ENCODE data around the gene INPP5F.

The INPP5F gene

DNA sequence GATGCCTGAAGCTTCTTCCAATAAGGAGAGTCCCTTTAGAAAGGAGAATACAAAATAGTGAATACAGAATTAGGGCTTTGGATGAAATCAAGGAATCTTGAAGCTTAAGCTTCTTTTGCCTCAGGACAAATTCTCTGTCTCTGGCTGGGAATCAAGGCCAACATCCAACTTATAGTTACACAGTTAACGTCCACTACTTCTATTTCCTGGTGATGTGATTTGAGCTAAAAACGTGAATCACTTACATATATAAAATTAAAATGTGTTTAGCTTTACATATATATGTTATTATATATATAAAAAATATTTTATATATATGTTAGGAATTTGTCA, 11.4 kb upstream of the INPP5F start:
- Histone ChIP-seq H2AFZ (peak overlapping the region; percentile 54), H3K27ac (no peak overlapping the region), H3K4me1 (peaks cover 6% of the 10 kb centered on the region), H3K4me2 (ENCODE audit: low read length) (no peak overlapping the region), H3K9me3 (ENCODE audit: control insufficient read depth, low read length) (no peaks in the 10 kb centered on the region), H3K79me2 (no peaks in the 10 kb centered on the region), H3K4me3 (ENCODE audit: low read depth, low read length) (no peak overlapping the region), H3K9ac (no peak overlapping the region), H3K36me3 (ENCODE audit: control insufficient read depth, insufficient read depth, low read length) (no peaks in the 10 kb centered on the region), H3K27me3 (ENCODE audit: control insufficient read depth, insufficient read depth, low read length) (no peaks in the 10 kb centered on the region)
- no peak for TF ChIP-seq CTCF (IDR thresholded peaks at IDR 0.05)

DNA sequence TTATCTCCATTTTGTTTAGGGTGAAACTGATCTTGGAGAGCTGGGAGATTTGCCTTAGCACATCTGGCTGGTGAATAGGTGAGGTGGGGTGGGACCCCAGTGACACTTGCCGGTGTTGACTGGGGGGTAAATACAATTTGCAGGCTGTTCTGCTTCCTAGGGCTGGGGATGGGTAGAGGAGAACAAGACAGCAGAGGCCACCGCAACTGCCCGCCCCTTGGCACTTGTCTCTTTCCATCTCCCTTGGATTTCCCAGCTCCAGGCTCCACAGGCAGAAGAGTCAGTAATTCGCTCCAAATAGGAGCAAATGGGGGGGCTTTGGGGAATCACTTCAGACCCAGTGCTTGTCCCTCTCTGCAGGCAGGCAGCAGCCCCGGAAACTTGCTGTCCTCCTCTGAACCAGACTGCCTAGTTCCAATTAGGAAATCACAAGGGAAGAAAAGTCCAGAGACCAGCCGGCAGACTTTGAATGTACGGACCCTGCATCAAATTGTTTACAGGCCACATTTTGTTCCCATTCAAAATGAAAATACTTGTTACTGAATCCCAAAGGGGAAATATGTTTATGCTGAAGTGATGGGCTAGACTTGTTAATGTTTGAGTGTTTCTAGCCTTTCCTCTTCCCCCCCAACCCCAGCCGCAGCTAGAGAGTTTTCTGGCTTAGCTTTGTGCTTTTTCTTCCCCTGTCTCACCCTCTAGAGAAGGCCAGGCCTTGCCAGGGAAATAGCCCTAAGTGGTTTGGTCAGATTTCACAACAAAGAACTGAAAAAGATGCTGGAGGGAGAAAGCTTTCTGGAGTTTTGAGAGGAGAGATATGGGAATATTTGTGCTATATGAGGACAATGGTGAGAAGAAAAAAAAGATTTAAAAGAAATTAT, 10.0 kb upstream of the INPP5F start:
- H3K9ac ChIP-seq, result no peak overlapping the region
- H3K27ac ChIP-seq, result no peak overlapping the region
- H3K4me2 ChIP-seq (ENCODE audit: low read length), result no peak overlapping the region

DNA sequence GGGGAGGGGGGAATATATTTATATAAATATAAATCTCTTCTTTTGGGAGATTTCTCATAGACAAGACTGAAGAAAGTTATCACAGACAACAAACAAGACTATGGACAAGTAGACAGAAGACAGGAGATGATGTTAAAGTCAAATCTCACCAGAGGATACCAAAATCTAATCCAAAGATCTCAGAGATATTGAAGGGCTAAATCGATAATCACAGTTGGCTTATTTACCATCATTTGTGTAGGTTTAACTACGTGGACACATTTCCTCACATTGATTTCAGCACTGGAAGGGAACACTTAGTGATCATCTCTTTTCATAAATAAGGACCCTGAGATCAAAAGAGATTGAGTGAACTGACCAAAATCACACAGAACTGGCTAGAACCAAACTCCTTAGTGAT, 2.7 kb upstream of the INPP5F start:
- H3K9ac ChIP-seq, result no peak overlapping the region
- no peaks in the 10 kb centered on the region for H3K79me2 ChIP-seq
- H3K27me3 ChIP-seq (ENCODE audit: control insufficient read depth, insufficient read depth, low read length), result no peaks in the 10 kb centered on the region
- TF ChIP-seq CTCF (IDR thresholded peaks at IDR 0.05), result no peak
- peaks cover 21% of the 10 kb centered on the region for H3K4me1 ChIP-seq
- no peaks in the 10 kb centered on the region for H3K9me3 ChIP-seq (ENCODE audit: control insufficient read depth, low read length)
- no peak overlapping the region for H3K4me3 ChIP-seq (ENCODE audit: low read depth, low read length)
- no peaks in the 10 kb centered on the region for H3K36me3 ChIP-seq (ENCODE audit: control insufficient read depth, insufficient read depth, low read length)
- no peak overlapping the region for H2AFZ ChIP-seq
- no peak overlapping the region for H3K4me2 ChIP-seq (ENCODE audit: low read length)
- H3K27ac ChIP-seq, result no peak overlapping the region

More for the DNA sequence above, 10.0 kb upstream of the INPP5F start:
- no peaks in the 10 kb centered on the region for H3K9me3 ChIP-seq (ENCODE audit: control insufficient read depth, low read length)
- H3K79me2 ChIP-seq, result no peaks in the 10 kb centered on the region
- no peak overlapping the region for H2AFZ ChIP-seq
- H3K4me3 ChIP-seq (ENCODE audit: low read depth, low read length), result no peak overlapping the region
- H3K4me1 ChIP-seq, result peaks cover 6% of the 10 kb centered on the region
- no peak for TF ChIP-seq CTCF (IDR thresholded peaks at IDR 0.05)
- H3K36me3 ChIP-seq (ENCODE audit: control insufficient read depth, insufficient read depth, low read length), result no peaks in the 10 kb centered on the region
- H3K27me3 ChIP-seq (ENCODE audit: control insufficient read depth, insufficient read depth, low read length), result no peaks in the 10 kb centered on the region

- no peak overlapping the region for H3K4me3 ChIP-seq (ENCODE audit: low read depth, low read length)
Measured at GRCh38 chr10:119723624-119724023, 2.2 kb upstream of the INPP5F start.

More at GRCh38 chr10:119723624-119724023, 2.2 kb upstream of the INPP5F start:
- H3K27ac ChIP-seq, result no peak overlapping the region
- H3K36me3 ChIP-seq (ENCODE audit: control insufficient read depth, insufficient read depth, low read length), result no peaks in the 10 kb centered on the region
- no peak overlapping the region for H3K4me2 ChIP-seq (ENCODE audit: low read length)
- peaks cover 21% of the 10 kb centered on the region for H3K4me1 ChIP-seq
- H3K9ac ChIP-seq, result no peak overlapping the region
- H3K9me3 ChIP-seq (ENCODE audit: control insufficient read depth, low read length), result no peaks in the 10 kb centered on the region
- TF ChIP-seq CTCF (IDR thresholded peaks at IDR 0.05), result no peak
- H3K27me3 ChIP-seq (ENCODE audit: control insufficient read depth, insufficient read depth, low read length), result no peaks in the 10 kb centered on the region
- no peaks in the 10 kb centered on the region for H3K79me2 ChIP-seq
- H2AFZ ChIP-seq, result no peak overlapping the region
